GM23338 (cell line): Measurements from ENCODE around the gene CMTR1. TPM values are rescaled to one million over a fixed set of nuclear protein-coding genes. Genes with fewer than 3 reads are reported as not detected.

Experiments
- CREB1 ChIP-seq: fragments of 250-450 bp; sonication (Bioruptor Pico); IDR thresholded peaks from 2 replicates; pipeline ENCODE4 v1.5.0; 2020; ENCODE audit warnings: low read depth, mild to moderate bottlenecking, moderate library complexity
- CTCF ChIP-seq, 2 experiments: fragments of 200-600 bp in 1 of 2; sonication (generic) in 1 of 2; conservative IDR thresholded peaks; 2 replicates each; pipeline versions ENCODE4 v1.5.1 to v1.6.1; 2016 to 2017; ENCODE audit warnings: antibody characterized with exemption in 2 of 2, low read depth in 2 of 2, mild to moderate bottlenecking in 2 of 2, moderate library complexity in 1 of 2
- EZH2 ChIP-seq: fragments of 200-600 bp; sonication (generic); IDR thresholded peaks from one replicate; pipeline ENCODE4 v1.8.0; 2017; ENCODE audit warnings: antibody characterized with exemption, mild to moderate bottlenecking, low read depth; ENCODE audit not compliant: unreplicated experiment
- JUNB ChIP-seq: IDR thresholded peaks from one replicate; pipeline ENCODE4 v1.6.1; 2016; ENCODE audit warnings: antibody characterized with exemption; ENCODE audit not compliant: unreplicated experiment
- REST ChIP-seq: IDR thresholded peaks from one replicate; pipeline ENCODE4 v1.6.1; 2018; ENCODE audit warnings: antibody characterized with exemption; ENCODE audit not compliant: unreplicated experiment
- ZNF462 ChIP-seq: fragments of 250-450 bp; sonication (Bioruptor Pico); IDR thresholded peaks from 2 replicates; pipeline ENCODE4 v1.5.0; 2020; ENCODE audit warnings: mild to moderate bottlenecking, moderate library complexity
- polyA plus RNA-seq: library from polyadenylated mRNA; unstranded; fragments of >200 nt; fragmentation: Nextera tagmentation; extraction: Ambion mirVana; gene quantifications from 2 replicates; pipeline ENCODE4 v1.2.1, GENCODE V29; 2016
- total RNA-seq: library from RNA; depleted of rRNA; stranded (reverse); fragments of >200 nt; shearing (Covaris generic); gene quantifications from 2 replicates; pipeline ENCODE4 v1.2.3, GENCODE V29; 2014

The CMTR1 gene
- total and polyA plus RNA-seq, 2 experiments from 2014 or later, result 7.3 to 36.4 TPM

GRCh38 chr6:37488476-37488875 lies 55.5 kb downstream of the CMTR1 start (continued):
- TF ChIP-seq ZNF462 (CRISPR knock-in tag) (no peak), EZH2 (no peak), CTCF (conservative IDR thresholded peaks at IDR 0.05; ENCODE audit: low read depth in 2 of 2) (no peak), JUNB (no peak), REST (no peak), CREB1 (CRISPR knock-in tag) (no peak)
